GM18511 (cell line): ENCODE results near the gene UBE2D2.

Source experiments
- ATAC-seq: cut with Tn5 transposase; IDR thresholded peaks from one replicate; pipeline ENCODE4 v1.9.1; 2021; ENCODE audit warnings: mild to moderate bottlenecking, moderate library complexity; ENCODE audit not compliant: unreplicated experiment

UBE2D2 gene

DNA sequence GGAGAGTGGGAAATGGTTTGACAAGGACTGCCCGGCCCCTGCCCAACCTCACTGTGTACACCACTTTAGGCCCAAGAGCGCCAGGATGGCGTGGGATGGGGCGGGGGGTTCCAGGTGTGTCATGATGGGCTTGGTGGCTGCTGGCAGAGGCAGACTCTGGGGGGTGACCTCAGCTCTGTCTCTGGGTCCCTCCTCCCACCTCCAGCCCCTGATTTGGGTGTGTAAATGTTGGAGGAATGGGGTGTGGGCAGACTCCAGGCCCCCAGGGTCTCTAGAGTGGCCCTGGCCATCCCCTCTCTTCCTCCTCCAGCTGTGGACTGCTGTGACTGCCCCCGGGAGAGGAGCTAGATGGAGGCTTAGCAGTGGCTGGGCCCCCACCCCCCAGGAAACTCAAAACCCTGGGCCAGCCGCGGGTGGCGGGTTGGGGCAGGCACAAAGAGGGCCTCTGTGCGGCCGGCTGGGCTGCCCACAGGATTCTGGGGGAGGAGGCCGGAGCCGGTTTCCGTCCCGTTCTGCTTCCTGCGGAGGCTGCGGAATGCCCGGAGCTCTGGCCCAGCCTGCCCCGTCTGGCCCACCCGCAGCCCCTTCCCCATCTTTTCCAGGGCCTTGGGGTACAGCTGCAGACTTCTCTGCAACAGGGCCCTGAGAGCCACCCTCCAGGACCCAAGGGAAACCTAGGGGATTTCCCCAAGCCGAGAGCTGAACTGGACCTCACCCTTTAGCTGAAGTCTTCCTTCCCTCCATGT, 110.1 kb downstream of the UBE2D2 start:
- ATAC-seq: no peak

DNA sequence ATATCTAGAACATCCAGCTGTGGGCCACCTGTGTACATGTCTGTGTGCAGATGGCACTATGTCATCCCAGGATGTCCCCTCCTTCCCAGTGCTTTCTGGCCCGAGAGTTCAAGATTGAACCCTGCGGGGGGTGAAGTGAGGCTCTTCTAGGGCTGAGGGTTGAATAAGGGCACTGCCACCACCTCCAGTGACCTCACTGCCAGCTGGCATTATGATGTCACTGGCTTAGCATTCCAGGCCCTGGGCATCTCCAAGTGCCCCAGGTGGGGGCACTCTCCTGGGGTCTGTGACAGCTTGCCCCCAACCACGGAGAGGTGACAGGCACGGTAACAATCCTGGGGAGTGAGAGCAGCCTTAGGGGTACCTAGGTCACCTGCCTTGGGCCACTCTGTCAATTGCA, 114.1 kb downstream of the UBE2D2 start:
- no peak for ATAC-seq

DNA sequence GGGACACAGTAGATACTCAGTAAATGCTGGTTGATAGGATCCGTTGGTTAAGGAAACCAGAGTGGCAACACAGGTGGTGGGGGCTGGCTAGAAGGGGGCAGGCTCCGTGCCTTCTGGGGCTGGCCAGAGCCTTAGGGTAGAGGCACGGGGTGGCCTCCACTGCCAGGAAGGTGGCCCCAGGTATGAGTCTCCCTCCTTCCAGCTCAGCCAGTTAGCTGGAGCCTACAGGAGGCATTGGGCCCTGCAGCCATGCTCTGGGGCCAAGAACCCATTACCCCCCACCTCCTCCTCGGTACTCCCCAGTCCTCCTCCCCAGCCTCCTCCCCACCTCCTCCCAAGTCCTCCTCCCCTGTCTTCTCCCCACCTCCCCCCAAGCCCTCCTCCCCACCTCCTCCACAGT, 114.7 kb downstream of the UBE2D2 start:
- ATAC-seq: no peak

DNA sequence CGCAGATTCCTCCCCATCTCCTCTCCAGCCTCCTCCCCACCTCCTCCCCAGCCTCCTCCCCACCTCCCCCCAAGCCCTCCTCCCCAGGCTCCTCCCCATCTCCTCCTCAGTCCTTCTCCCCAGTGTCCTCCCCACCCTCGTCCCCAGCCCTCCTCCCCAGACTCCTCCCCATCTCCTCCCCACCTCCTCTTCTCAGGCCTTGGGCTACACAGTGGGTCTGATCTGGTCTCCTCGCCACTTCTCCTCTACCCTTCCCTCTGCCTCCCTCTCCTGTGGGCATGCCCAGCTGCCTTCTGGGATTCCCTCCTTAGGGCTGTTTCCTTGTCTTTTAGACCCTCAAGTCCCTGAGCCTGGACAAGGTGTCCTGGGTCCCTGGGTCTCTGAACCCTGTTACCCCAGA, 115.3 kb downstream of the UBE2D2 start:
- no peak for ATAC-seq

DNA sequence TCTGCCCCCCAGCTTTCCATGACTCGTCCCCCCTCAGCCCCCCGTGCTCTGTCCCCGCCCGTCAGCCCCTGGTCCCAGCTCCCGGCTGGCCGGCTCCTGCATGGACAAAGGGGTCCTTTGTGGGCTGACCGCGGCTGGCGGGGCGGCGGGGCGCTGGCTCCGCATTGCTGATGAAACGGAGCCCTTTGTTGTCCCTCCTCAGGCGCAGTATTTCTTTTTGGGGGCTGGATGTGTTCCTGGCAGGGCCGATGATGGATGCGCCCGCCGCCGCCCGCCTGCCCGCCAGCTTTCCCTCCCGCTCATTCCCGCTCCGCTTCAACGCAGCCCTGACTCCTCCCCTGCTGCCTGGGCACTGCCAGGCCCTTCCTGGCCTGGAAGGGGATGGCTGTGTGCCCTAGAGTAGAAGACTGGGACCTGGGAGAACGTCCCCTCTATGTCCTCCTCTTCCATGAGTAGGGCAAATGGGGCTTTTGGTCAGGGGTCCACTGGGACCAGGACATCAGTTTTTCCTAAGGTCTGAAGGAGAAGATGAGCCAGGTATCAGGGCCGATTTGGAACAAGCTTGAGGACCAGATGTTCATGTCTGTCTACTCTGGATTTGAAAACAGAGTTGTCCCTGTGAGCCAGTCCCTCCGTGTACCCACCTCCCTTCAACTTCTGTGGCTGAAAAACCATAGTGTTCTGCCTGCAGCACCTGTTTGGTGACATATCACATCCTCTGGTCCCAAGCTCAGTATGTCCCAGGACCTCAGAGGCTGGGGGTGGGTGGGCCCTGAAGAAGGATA, 116.0 kb downstream of the UBE2D2 start:
- ATAC-seq: no peak
